HepG2 (cell line): ENCODE measurements around the gene C7orf57. TPM values are rescaled to one million over a fixed set of nuclear protein-coding genes. Genes with fewer than 3 reads are reported as not detected.
A peak's percentile ranks its signal among the peaks of the same experiment; 100 is the strongest.

Source experiments
- EED ChIP-seq: sonication (generic); formaldehyde crosslinking; IDR thresholded peaks from 2 replicates; pipeline ENCODE4 v1.5.0; 2020; ENCODE audit warnings: mild to moderate bottlenecking, missing genetic modification reagents
- ELK4 ChIP-seq: sonication (generic); formaldehyde crosslinking; IDR thresholded peaks from 2 replicates; pipeline ENCODE4 v1.9.0; 2021; ENCODE audit warnings: missing genetic modification reagents, borderline replicate concordance
- GABPB1 ChIP-seq: IDR thresholded peaks from 2 replicates; pipeline ENCODE4 v1.6.1; 2016; ENCODE audit warnings: mild to moderate bottlenecking, missing genetic modification reagents, moderate library complexity, missing compliant biosample characterization
- HES4 ChIP-seq: sonication (generic); formaldehyde crosslinking; IDR thresholded peaks from 2 replicates; pipeline ENCODE4 v1.9.0; 2021; ENCODE audit warnings: mild to moderate bottlenecking, missing genetic modification reagents, borderline replicate concordance
- MAFF ChIP-seq: IDR thresholded peaks from 2 replicates; pipeline ENCODE4 v1.6.1; 2011; ENCODE audit warnings: low read depth, low read length, improper control_type of control experiment
- MAFK ChIP-seq, 2 experiments: IDR thresholded peaks in 1 of 2; conservative IDR thresholded peaks in 1 of 2; 2 replicates each; pipeline ENCODE4 v1.6.1; 2011; ENCODE audit warnings: improper control_type of control experiment in 2 of 2, low read length in 2 of 2
- NR2C2 ChIP-seq: sonication (generic); formaldehyde crosslinking; IDR thresholded peaks from 2 replicates; pipeline ENCODE4 v1.4.0; 2020; ENCODE audit warnings: missing genetic modification reagents, mild to moderate bottlenecking, moderate library complexity, borderline replicate concordance
- PBX2 ChIP-seq: IDR thresholded peaks from 2 replicates; pipeline ENCODE4 v1.6.1; 2016; ENCODE audit warnings: control low read depth
- SAFB2 ChIP-seq: sonication (generic); formaldehyde crosslinking; IDR thresholded peaks from 2 replicates; pipeline ENCODE4 v1.5.1; 2020; ENCODE audit warnings: missing genetic modification reagents, low read depth, mild to moderate bottlenecking, borderline replicate concordance
- SP5 ChIP-seq: IDR thresholded peaks from 2 replicates; pipeline ENCODE4 v1.6.1; 2016; ENCODE audit warnings: low read depth, borderline replicate concordance
- SUZ12 ChIP-seq: fragments of 150-350 bp; IDR thresholded peaks from 2 replicates; pipeline ENCODE4 v1.6.1; 2014; ENCODE audit warnings: low read depth, low read length
- TBL1XR1 ChIP-seq: fragments of 150-350 bp; IDR thresholded peaks from 2 replicates; pipeline ENCODE4 v1.6.1; 2014; ENCODE audit warnings: borderline replicate concordance, low read length; ENCODE audit not compliant: partially characterized antibody
- TBP ChIP-seq: sonication (generic); formaldehyde crosslinking; IDR thresholded peaks from 2 replicates; pipeline ENCODE4 v1.5.0; 2020; ENCODE audit warnings: missing genetic modification reagents
- ZBTB8A ChIP-seq: sonication (generic); formaldehyde crosslinking; IDR thresholded peaks from 2 replicates; pipeline ENCODE4 v1.4.0; 2020; ENCODE audit warnings: mild to moderate bottlenecking, low read depth, missing genetic modification reagents, borderline replicate concordance
- ZFP36 ChIP-seq: fragments of 150-350 bp; IDR thresholded peaks from 2 replicates; pipeline ENCODE4 v1.6.1; 2018; ENCODE audit warnings: borderline replicate concordance, low read length, low read depth; ENCODE audit not compliant: partially characterized antibody
- ZFP82 ChIP-seq: sonication (generic); formaldehyde crosslinking; IDR thresholded peaks from 2 replicates; pipeline ENCODE4 v1.5.1; 2020; ENCODE audit warnings: mild to moderate bottlenecking, missing genetic modification reagents, borderline replicate concordance
- ZNF451 ChIP-seq: sonication (generic); formaldehyde crosslinking; IDR thresholded peaks from 2 replicates; pipeline ENCODE4 v1.5.0; 2020; ENCODE audit warnings: mild to moderate bottlenecking, missing genetic modification reagents
- ZNF496 ChIP-seq: sonication (generic); formaldehyde crosslinking; IDR thresholded peaks from 2 replicates; pipeline ENCODE4 v1.8.1; 2023; ENCODE audit warnings: mild to moderate bottlenecking, moderate library complexity, missing genetic modification reagents; ENCODE audit not compliant: insufficient replicate concordance
- ZNF549 ChIP-seq: sonication (generic); formaldehyde crosslinking; IDR thresholded peaks from 2 replicates; pipeline ENCODE4 v1.5.0; 2020; ENCODE audit warnings: missing genetic modification reagents
- ZNF597 ChIP-seq: sonication (generic); formaldehyde crosslinking; IDR thresholded peaks from 2 replicates; pipeline ENCODE4 v1.5.0; 2020; ENCODE audit warnings: missing genetic modification reagents
- ZSCAN21 ChIP-seq: sonication (generic); formaldehyde crosslinking; IDR thresholded peaks from 2 replicates; pipeline ENCODE4 v1.8.0; 2022; ENCODE audit warnings: mild to moderate bottlenecking, missing genetic modification reagents, moderate library complexity, borderline replicate concordance
- ZSCAN9 ChIP-seq: IDR thresholded peaks from 2 replicates; pipeline ENCODE4 v1.6.1; 2016; ENCODE audit warnings: borderline replicate concordance
- polyA plus RNA-seq, 8 experiments: library from polyadenylated mRNA; depleted of rRNA in 3 of 8; stranded (reverse) in 7 of 8; unstranded in 1 of 8; fragments of >200 nt; fragmentation: Illumina TruSeq in 4 of 8; extraction: Trizol in 4 of 8; gene quantifications; 2 replicates each; pipeline versions ENCODE4 v1.2.1 to v1.2.3, GENCODE V29; 2011 to 2016; ENCODE audit warnings: low read depth in 4 of 8, missing spikeins in 1 of 8, mixed read lengths in 1 of 8; ENCODE audit not compliant: insufficient read depth in 1 of 8
- total RNA-seq, 5 experiments: library from RNA; depleted of rRNA; stranded (reverse); fragments of >200 nt; fragmentation: Illumina TruSeq; extraction: Trizol; gene quantifications; 2 replicates each; pipeline ENCODE4 v1.2.3, GENCODE V29; 2016; ENCODE audit warnings: low read depth in 1 of 5
- TF ChIP-seq, protein P1 (sequence below): sonication (generic); formaldehyde crosslinking; IDR thresholded peaks from 2 replicates; pipeline ENCODE4 v1.9.0; 2021; ENCODE audit warnings: missing genetic modification reagents, borderline replicate concordance

C7orf57 gene
- total and polyA plus RNA-seq, 2 of the 13 experiments (the other 11 are each of a cell fraction or from before 2014, with no cell fraction given) = not detected

DNA sequence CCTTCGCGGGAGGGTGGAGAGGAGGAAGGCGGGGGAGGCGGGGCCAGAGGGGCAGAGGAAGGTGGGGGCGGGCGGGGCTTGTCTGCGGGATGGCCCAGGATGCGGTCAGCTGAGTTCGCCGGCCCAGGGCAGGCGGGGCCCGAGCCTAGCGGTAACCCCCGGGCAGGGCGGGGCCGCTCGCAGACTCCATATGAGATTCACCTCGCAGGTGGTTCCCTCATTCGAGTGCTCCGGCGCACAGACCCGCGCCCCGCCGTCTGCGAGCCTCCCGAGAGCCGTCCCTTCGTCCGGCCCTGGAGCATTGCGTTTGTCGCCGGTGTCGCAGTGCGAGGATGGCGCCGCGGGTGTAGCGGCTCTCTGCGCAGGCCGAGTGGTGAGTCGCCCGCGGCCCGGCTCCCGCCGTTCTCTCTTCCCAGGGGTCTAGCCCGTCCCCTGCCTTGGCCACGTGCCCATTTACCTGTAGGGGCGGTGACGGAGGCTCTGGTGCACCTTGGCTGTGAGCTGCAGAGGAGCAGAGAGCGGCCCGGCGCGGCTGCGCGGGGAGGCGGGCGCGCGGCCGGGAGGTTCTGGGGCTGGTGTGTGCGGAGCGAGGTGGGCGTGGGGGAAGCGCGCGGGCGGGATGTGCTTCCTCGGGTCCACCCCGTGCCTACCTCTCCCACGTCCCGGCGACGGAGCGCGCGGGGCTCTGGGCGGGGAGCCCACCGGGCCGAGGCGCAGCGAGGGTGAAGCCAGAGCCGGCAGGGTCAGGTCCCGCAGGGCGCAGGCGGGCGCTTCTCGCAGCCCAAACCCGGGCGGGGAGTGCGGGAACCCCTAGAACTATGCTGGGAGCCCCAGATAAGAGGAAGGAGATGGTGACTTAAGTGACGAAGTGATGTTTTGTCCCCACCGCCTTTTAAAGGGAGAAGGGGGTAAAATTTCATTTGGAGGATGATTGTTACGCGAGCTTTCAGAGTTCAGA, 54.0 kb downstream of the C7orf57 start, which contains the start of gene UPP1 (continued):
- TF ChIP-seq MAFK (conservative IDR thresholded peaks at IDR 0.05 in 1 of 2, IDR thresholded peaks at IDR 0.05 in 1 of 2; ENCODE audit: low read length in 2 of 2) = no peak
- TF ChIP-seq GABPB1 (CRISPR knock-in tag) = peak; percentile 34; the same call in 1 of the 2 replicates
- no peak for TF ChIP-seq ZFP82 (CRISPR knock-in tag)
- no peak for TF ChIP-seq ZNF496 (CRISPR knock-in tag)
- TF ChIP-seq ZNF549 = no peak
- no peak for TF ChIP-seq NR2C2
- no peak for TF ChIP-seq ZNF597 (CRISPR knock-in tag)
- no peak for TF ChIP-seq ZNF451 (CRISPR knock-in tag)
- TF ChIP-seq EED = 0 out of 2 replicates have a peak, but pooled peaks have one; percentile 35
- TF ChIP-seq, protein P1, sequence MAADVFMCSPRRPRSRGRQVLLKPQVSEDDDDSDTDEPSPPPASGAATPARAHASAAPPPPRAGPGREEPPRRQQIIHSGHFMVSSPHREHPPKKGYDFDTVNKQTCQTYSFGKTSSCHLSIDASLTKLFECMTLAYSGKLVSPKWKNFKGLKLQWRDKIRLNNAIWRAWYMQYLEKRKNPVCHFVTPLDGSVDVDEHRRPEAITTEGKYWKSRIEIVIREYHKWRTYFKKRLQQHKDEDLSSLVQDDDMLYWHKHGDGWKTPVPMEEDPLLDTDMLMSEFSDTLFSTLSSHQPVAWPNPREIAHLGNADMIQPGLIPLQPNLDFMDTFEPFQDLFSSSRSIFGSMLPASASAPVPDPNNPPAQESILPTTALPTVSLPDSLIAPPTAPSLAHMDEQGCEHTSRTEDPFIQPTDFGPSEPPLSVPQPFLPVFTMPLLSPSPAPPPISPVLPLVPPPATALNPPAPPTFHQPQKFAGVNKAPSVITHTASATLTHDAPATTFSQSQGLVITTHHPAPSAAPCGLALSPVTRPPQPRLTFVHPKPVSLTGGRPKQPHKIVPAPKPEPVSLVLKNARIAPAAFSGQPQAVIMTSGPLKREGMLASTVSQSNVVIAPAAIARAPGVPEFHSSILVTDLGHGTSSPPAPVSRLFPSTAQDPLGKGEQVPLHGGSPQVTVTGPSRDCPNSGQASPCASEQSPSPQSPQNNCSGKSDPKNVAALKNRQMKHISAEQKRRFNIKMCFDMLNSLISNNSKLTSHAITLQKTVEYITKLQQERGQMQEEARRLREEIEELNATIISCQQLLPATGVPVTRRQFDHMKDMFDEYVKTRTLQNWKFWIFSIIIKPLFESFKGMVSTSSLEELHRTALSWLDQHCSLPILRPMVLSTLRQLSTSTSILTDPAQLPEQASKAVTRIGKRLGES (CRISPR knock-in tag) = no peak; the same call in 1 of the 2 replicates
- TF ChIP-seq SAFB2 (CRISPR knock-in tag) = peak; percentile 41
- TF ChIP-seq TBL1XR1 = no peak
- TF ChIP-seq HES4 = no peak
- no peak for TF ChIP-seq ELK4 (CRISPR knock-in tag)
- TF ChIP-seq ZSCAN21 (CRISPR knock-in tag) = no peak
- no peak for TF ChIP-seq ZSCAN9 (CRISPR knock-in tag)
- no peak for TF ChIP-seq MAFF
- no peak for TF ChIP-seq SUZ12
- no peak for TF ChIP-seq ZBTB8A (CRISPR knock-in tag)
- TF ChIP-seq PBX2 = no peak
- no peak for TF ChIP-seq ZFP36
- TF ChIP-seq TBP (CRISPR knock-in tag) = no peak
- no peak for TF ChIP-seq SP5 (CRISPR knock-in tag)
